HepG2 (cell line): Measurements from ENCODE around the gene ALG1L2. TPM values are rescaled to one million over a fixed set of nuclear protein-coding genes. Genes with fewer than 3 reads are reported as not detected.

Experiments
- CENPX ChIP-seq: sonication (generic); formaldehyde crosslinking; IDR thresholded peaks from 2 replicates; pipeline ENCODE4 v1.9.0; 2021; ENCODE audit warnings: mild to moderate bottlenecking, missing genetic modification reagents, moderate library complexity
- DR1 ChIP-seq: sonication (generic); formaldehyde crosslinking; IDR thresholded peaks from 2 replicates; pipeline ENCODE4 v1.8.0; 2021; ENCODE audit warnings: mild to moderate bottlenecking, missing genetic modification reagents, inconsistent platforms
- GTF3A ChIP-seq: sonication (generic); formaldehyde crosslinking; conservative IDR thresholded peaks from 2 replicates; pipeline ENCODE4 v1.4.0; 2020; ENCODE audit warnings: mild to moderate bottlenecking, missing genetic modification reagents
- KDM4B ChIP-seq: sonication (generic); formaldehyde crosslinking; IDR thresholded peaks from 2 replicates; pipeline ENCODE4 v1.4.0; 2020; ENCODE audit warnings: missing genetic modification reagents
- RARA ChIP-seq: IDR thresholded peaks from 2 replicates; pipeline ENCODE4 v1.6.1; 2016; ENCODE audit warnings: missing genetic modification reagents, missing compliant biosample characterization
- SMAD1 ChIP-seq: sonication (generic); formaldehyde crosslinking; IDR thresholded peaks from 2 replicates; pipeline ENCODE4 v1.4.0; 2020; ENCODE audit warnings: missing genetic modification reagents, low read depth, mild to moderate bottlenecking, borderline replicate concordance
- SOX5 ChIP-seq: IDR thresholded peaks from 2 replicates; pipeline ENCODE4 v1.6.1; 2016; ENCODE audit warnings: borderline replicate concordance
- ZBTB14 ChIP-seq: sonication (generic); formaldehyde crosslinking; IDR thresholded peaks from 2 replicates; pipeline ENCODE4 v1.4.0; 2020; ENCODE audit warnings: missing genetic modification reagents
- ZBTB25 ChIP-seq: IDR thresholded peaks from 2 replicates; pipeline ENCODE4 v1.6.1; 2018; ENCODE audit warnings: missing genetic modification reagents
- ZBTB40 ChIP-seq, 2 experiments: fragments of 450-650 bp in 1 of 2; sonication (generic) in 1 of 2; formaldehyde crosslinking in 1 of 2; IDR thresholded peaks; 2 replicates each; pipeline versions ENCODE4 v1.6.1 to v1.8.0; 2016 to 2022; ENCODE audit warnings: antibody characterized with exemption in 1 of 2, mild to moderate bottlenecking in 1 of 2, missing genetic modification reagents in 1 of 2
- ZBTB7A ChIP-seq: sonication (generic); formaldehyde crosslinking; IDR thresholded peaks from 2 replicates; pipeline ENCODE4 v1.8.0; 2022; ENCODE audit warnings: mild to moderate bottlenecking, missing genetic modification reagents
- ZMAT3 ChIP-seq: sonication (generic); formaldehyde crosslinking; conservative IDR thresholded peaks from 2 replicates; pipeline ENCODE4 v1.7.0; 2021; ENCODE audit warnings: missing genetic modification reagents
- ZNF18 ChIP-seq: sonication (generic); formaldehyde crosslinking; IDR thresholded peaks from 2 replicates; pipeline ENCODE4 v1.8.0; 2022; ENCODE audit warnings: mild to moderate bottlenecking, missing genetic modification reagents; ENCODE audit not compliant: insufficient replicate concordance
- ZNF563 ChIP-seq: sonication (generic); formaldehyde crosslinking; IDR thresholded peaks from 2 replicates; pipeline ENCODE4 v1.8.0; 2022; ENCODE audit warnings: mild to moderate bottlenecking, moderate library complexity, missing genetic modification reagents
- ZNF598 ChIP-seq: sonication (generic); formaldehyde crosslinking; IDR thresholded peaks from 2 replicates; pipeline ENCODE4 v1.5.1; 2020; ENCODE audit warnings: mild to moderate bottlenecking, missing genetic modification reagents, borderline replicate concordance
- ZNF749 ChIP-seq: sonication (generic); formaldehyde crosslinking; IDR thresholded peaks from 2 replicates; pipeline ENCODE4 v1.8.0; 2022; ENCODE audit warnings: mild to moderate bottlenecking, missing genetic modification reagents, moderate library complexity, borderline replicate concordance
- ZNF790 ChIP-seq: sonication (generic); formaldehyde crosslinking; IDR thresholded peaks from 2 replicates; pipeline ENCODE4 v1.8.0; 2022; ENCODE audit warnings: missing genetic modification reagents, mild to moderate bottlenecking, borderline replicate concordance
- polyA plus RNA-seq, 8 experiments: library from polyadenylated mRNA; depleted of rRNA in 3 of 8; stranded (reverse) in 7 of 8; unstranded in 1 of 8; fragments of >200 nt; fragmentation: Illumina TruSeq in 4 of 8; extraction: Trizol in 4 of 8; gene quantifications; 2 replicates each; pipeline versions ENCODE4 v1.2.1 to v1.2.3, GENCODE V29; 2011 to 2016; ENCODE audit warnings: low read depth in 4 of 8, missing spikeins in 1 of 8, mixed read lengths in 1 of 8; ENCODE audit not compliant: insufficient read depth in 1 of 8
- total RNA-seq, 5 experiments: library from RNA; depleted of rRNA; stranded (reverse); fragments of >200 nt; fragmentation: Illumina TruSeq; extraction: Trizol; gene quantifications; 2 replicates each; pipeline ENCODE4 v1.2.3, GENCODE V29; 2016; ENCODE audit warnings: low read depth in 1 of 5

The ALG1L2 gene
- total and polyA plus RNA-seq, 2 of the 13 experiments (the other 11 are each of a cell fraction or from before 2014, with no cell fraction given), result 0.13 to 0.55 TPM

- no peak for TF ChIP-seq ZBTB14 (CRISPR knock-in tag)
- TF ChIP-seq SOX5, result no peak
- no peak for TF ChIP-seq ZMAT3 (CRISPR knock-in tag)
- TF ChIP-seq ZBTB7A, result no peak
- TF ChIP-seq KDM4B (CRISPR knock-in tag), result no peak
- no peak for TF ChIP-seq ZBTB40 (IDR thresholded peaks at IDR 0.05)
- no peak for TF ChIP-seq ZBTB40 (CRISPR knock-in tag; IDR thresholded peaks at IDR 0.05)
- TF ChIP-seq SMAD1 (CRISPR knock-in tag), result no peak
- no peak for TF ChIP-seq ZNF18
- no peak for TF ChIP-seq CENPX (CRISPR knock-in tag)
- TF ChIP-seq RARA, result no peak
- TF ChIP-seq DR1 (CRISPR knock-in tag), result no peak
- no peak for TF ChIP-seq ZNF749 (CRISPR knock-in tag)
- TF ChIP-seq ZNF598, result no peak
- TF ChIP-seq ZNF790 (CRISPR knock-in tag), result no peak
- TF ChIP-seq GTF3A, result no peak
- no peak for TF ChIP-seq ZBTB25 (CRISPR knock-in tag)
- no peak for TF ChIP-seq ZNF563 (CRISPR knock-in tag)
These were observed 29.7 kb downstream of the ALG1L2 start (continued) for GRCh38 chr3:130111185-130111864.
